T-cell (primary cell): ENCODE results near the gene KDM8. TPM values are rescaled to one million over a fixed set of nuclear protein-coding genes. Genes with fewer than 3 reads are reported as not detected.
"Not testable (repeated sequence)": the region's sequence is repeated elsewhere in the genome, so short reads cannot be mapped to it uniquely, and the experiment has no call there.

ENCODE experiments used
- ATAC-seq, 4 experiments: fragments of 200-7000 bp in 3 of 4; fragments of 150-1000 bp in 1 of 4; cut with Tn5 transposase; replicated peaks in 1 of 4; 1 replicate in 3 of 4; 2 replicates in 1 of 4; pipeline ENCODE4 v1.10.0; 2021; ENCODE audit warnings: moderate library complexity in 3 of 4, mild to moderate bottlenecking in 2 of 4, moderate number of reproducible peaks in 1 of 4
- CTCF ChIA-PET, 2 donors: fragments of 300-600 bp; sonication (Branson Sonifier 250); formaldehyde crosslinking; loops; one replicate each; lab custom pipeline; 2022; ENCODE audit warnings: antibody characterized with exemption in 2 of 2; lab: Charles Lee
- POLR2A ChIA-PET, 2 donors: fragments of 300-600 bp; sonication (Branson Sonifier 250); formaldehyde crosslinking; loops; one replicate each; lab custom pipeline; 2022; ENCODE audit warnings: antibody characterized with exemption in 2 of 2; lab: Charles Lee
- DNase-seq, 35 experiments: peaks; one replicate each; pipeline versions ENCODE4 v3.0.0 to v3.0.0-alpha.2; 2013 to 2023
- H3K27ac ChIP-seq: one replicate; pipeline ENCODE4 v1.5.1; 2013; ENCODE audit warnings: low read length
- H3K27me3 ChIP-seq, 2 experiments: replicated peaks in 1 of 2; 1 replicate in 1 of 2; 2 replicates in 1 of 2; pipeline versions ENCODE4 v1.6.1 to v1.7.0; 2013; ENCODE audit warnings: low read length in 1 of 2, mixed read lengths in 1 of 2; ENCODE audit not compliant: control insufficient read depth in 2 of 2, insufficient read depth in 2 of 2; ENCODE audit errors: extremely low read depth in 1 of 2
- H3K36me3 ChIP-seq, 2 donors: 1 replicate in 1 of 2; 2 replicates in 1 of 2; pipeline versions ENCODE4 v1.6.1 to v1.7.0; 2013; ENCODE audit warnings: low read length in 1 of 2; ENCODE audit not compliant: control insufficient read depth in 2 of 2, insufficient read depth in 1 of 2; ENCODE audit errors: extremely low read depth in 1 of 2
- H3K4me1 ChIP-seq, 2 experiments: 1 replicate in 1 of 2; 2 replicates in 1 of 2; pipeline versions ENCODE4 v1.6.1 to v1.7.0; 2013; ENCODE audit warnings: low read length in 2 of 2, mixed read lengths in 1 of 2; ENCODE audit not compliant: insufficient read depth in 2 of 2, control insufficient read depth in 1 of 2; ENCODE audit errors: extremely low read depth in 1 of 2
- H3K4me3 ChIP-seq, 2 donors: 1 replicate in 1 of 2; 2 replicates in 1 of 2; pipeline versions ENCODE4 v1.5.1 to v1.7.0; 2013; ENCODE audit warnings: mild to moderate bottlenecking in 2 of 2, low read length in 1 of 2, moderate library complexity in 1 of 2; ENCODE audit not compliant: control insufficient read depth in 1 of 2; ENCODE audit errors: extremely low read depth in 1 of 2
- H3K9me3 ChIP-seq: 2 replicates; pipeline ENCODE4 v1.7.0; 2013
- H3K27ac Mint-ChIP-seq, 2 donors: one replicate each; pipeline ENCODE4 v1.8.0; 2020 to 2021; ENCODE audit warnings: mild to moderate bottlenecking in 2 of 2, mixed read lengths in 2 of 2
- H3K27me3 Mint-ChIP-seq, 2 donors: one replicate each; pipeline ENCODE4 v1.8.0; 2021 to 2022; ENCODE audit warnings: mixed read lengths in 2 of 2
- H3K36me3 Mint-ChIP-seq: one replicate; pipeline ENCODE4 v1.8.0; 2021; ENCODE audit warnings: mixed read lengths
- H3K4me1 Mint-ChIP-seq, 3 donors: one replicate each; pipeline ENCODE4 v1.8.0; 2020 to 2022; ENCODE audit warnings: mixed read lengths in 3 of 3, mild to moderate bottlenecking in 1 of 3
- H3K4me3 Mint-ChIP-seq, 3 donors: one replicate each; pipeline ENCODE4 v1.8.0; 2020 to 2022; ENCODE audit warnings: mild to moderate bottlenecking in 3 of 3, mixed read lengths in 3 of 3, moderate library complexity in 3 of 3
- H3K9me3 Mint-ChIP-seq, 3 donors: one replicate each; pipeline ENCODE4 v1.8.0; 2020 to 2022; ENCODE audit warnings: mixed read lengths in 3 of 3
- WGBS: methylation state at CpG from one replicate; pipeline ENCODE4 v1.1.5; 2013; ENCODE audit warnings: missing lambda C conversion rate; ENCODE audit not compliant: insufficient coverage; 5-methylcytosine and 5-hydroxymethylcytosine counted together
- total RNA-seq, 35 experiments: library from RNA in 6 of 35; stranded (reverse) in 6 of 35; fragments of 120-200 nt in 1 of 35; gene quantifications; one replicate each; pipeline versions ENCODE4 v1.2.1 to v1.2.4 and lab custom pipeline; 2013 to 2026

The KDM8 gene
- total RNA-seq, 5 donors from 2014 or later (not counting 1 experiment from before 2014, with no cell fraction given), result 13.4 to 25.6 (median 23.5) TPM

DNA sequence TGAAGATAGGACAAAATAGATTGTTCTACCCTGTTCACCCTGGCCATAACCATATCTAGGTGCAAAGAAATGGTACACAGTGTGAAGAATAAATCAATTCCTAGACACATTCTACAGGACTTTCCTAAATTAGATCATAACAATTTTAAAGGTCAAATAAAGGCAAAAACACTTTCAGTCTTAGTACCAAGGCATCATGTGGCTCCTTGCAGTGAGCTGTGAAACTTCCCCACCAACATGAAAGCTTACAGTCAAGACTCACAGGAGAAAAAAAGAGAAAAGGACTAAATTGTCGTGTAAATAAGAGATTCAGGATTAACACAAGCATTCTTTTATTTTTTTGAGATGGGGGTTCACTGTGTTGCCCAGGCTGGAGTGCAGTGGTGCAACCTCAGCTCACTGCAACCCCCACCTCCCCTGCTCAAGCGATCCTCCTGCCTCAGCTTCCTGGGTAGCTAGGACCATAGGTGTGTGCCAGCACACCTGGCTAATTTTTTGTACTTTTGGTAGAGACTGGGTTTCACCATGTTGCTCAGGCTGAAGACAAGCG lies 51.0 kb downstream of the KDM8 start:
- H3K4me3 Mint-ChIP-seq, result peak overlapping the region in 1 of 3 donors; percentile 27

DNA sequence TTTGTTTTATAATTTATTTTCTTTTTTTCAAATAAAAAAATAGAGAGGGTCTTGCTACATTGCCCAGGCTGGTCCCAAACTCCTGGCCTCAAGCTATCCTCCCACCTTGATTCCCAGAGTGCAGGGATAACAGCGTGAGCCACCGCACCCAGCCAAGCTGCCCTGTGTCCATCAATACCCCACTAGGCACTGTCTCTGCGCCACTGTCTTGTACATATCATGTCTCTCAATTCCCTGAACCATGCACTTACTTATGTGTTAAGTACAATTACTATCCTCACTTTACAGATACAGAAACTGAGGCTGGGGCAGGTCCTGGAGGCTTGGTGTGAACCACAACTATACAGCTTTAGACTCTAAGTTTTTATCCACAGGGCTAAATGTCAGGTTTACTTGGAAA lies 53.5 kb downstream of the KDM8 start:
- H3K4me3 Mint-ChIP-seq, result no peak overlapping the region
- H3K4me3 ChIP-seq, result no peak overlapping the region
- 100% methylated on average over 1 of the region's 3 CpGs for WGBS
- ATAC-seq, result no peak
- peaks cover 73 to 80% (median 75%) of the 10 kb centered on the region in 3 donors for H3K4me1 Mint-ChIP-seq
- no peak for DNase-seq
- no peaks in the 10 kb centered on the region for H3K9me3 ChIP-seq
- no peaks in the 10 kb centered on the region for H3K27me3 Mint-ChIP-seq
- H3K4me1 ChIP-seq, result peaks cover 28 to 30% of the 10 kb centered on the region in 2 experiments
- ChIA-PET CTCF (no interaction called here), POLR2A (interaction anchor here in 1 of 2 donors (0.5 kb wide), 1 partner anchor 21 kb away, joined by 11 read pairs; no protein-coding TSS in a partner anchor)
- no peak overlapping the region for H3K27ac ChIP-seq
- peaks cover 54% of the 10 kb centered on the region for H3K36me3 Mint-ChIP-seq
- peaks cover 0 to 28% of the 10 kb centered on the region in 2 donors for H3K36me3 ChIP-seq
- no peaks in the 10 kb centered on the region for H3K9me3 Mint-ChIP-seq
- no peak overlapping the region for H3K27ac Mint-ChIP-seq
- H3K27me3 ChIP-seq, result no peaks in the 10 kb centered on the region

More for the DNA sequence above, 51.0 kb downstream of the KDM8 start:
- WGBS, result no CpG with 5 or more reads among the region's 3 CpGs
- Histone ChIP-seq H3K9me3 (no peaks in the 10 kb centered on the region), H3K36me3 (peaks cover 0 to 28% of the 10 kb centered on the region in 2 donors), H3K27me3 (no peaks in the 10 kb centered on the region), H3K4me3 (no peak overlapping the region), H3K27ac (peak overlapping the region; percentile 2), H3K4me1 (peaks cover 27 to 30% of the 10 kb centered on the region in 2 experiments)
- Mint-ChIP-seq H3K27me3 (no peaks in the 10 kb centered on the region), H3K27ac (peak overlapping the region; percentile 81 to 90), H3K9me3 (no peaks in the 10 kb centered on the region), H3K4me1 (peaks cover 70 to 81% (median 79%) of the 10 kb centered on the region in 3 donors), H3K36me3 (peaks cover 63% of the 10 kb centered on the region)
- CTCF ChIA-PET, result interaction anchor here in 1 of 2 donors (1.5 to 2.5 kb wide), 2 partner anchors 19 to 75 kb away, joined by 4 to 6 read pairs; no protein-coding TSS in a partner anchor
- ATAC-seq (peak; percentile 52 to 84 (median 56)), DNase-seq (peak in 1 of 35 experiments; percentile 55)
- POLR2A ChIA-PET, result interaction anchor here in 1 of 2 donors (0.5 to 0.7 kb wide), 2 partner anchors 11 to 906 kb away, joined by 3 to 4 read pairs; no protein-coding TSS in a partner anchor

DNA sequence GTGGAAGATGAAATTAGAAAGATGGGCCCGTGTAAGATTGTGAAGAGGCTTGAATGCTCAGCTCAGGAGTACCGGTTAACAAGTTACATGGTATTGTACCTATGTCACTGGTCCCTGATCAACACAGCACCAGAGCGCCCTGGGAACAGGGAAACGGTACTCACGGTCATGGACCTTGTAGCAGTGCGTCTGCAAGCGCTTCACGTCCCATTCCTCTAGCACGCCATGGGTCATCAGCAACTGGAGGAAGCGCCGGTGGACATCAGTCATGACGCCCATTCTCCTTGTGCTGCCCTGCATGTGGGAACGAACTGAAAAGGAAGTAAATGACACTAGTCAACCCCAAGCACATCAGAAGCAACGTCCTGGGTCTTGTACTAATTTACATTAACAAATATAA lies 53.9 kb downstream of the KDM8 start:
- Mint-ChIP-seq H3K4me3 (no peak overlapping the region), H3K9me3 (no peaks in the 10 kb centered on the region), H3K27me3 (no peaks in the 10 kb centered on the region), H3K36me3 (peaks cover 56% of the 10 kb centered on the region), H3K27ac (no peak overlapping the region), H3K4me1 (peaks cover 73 to 80% (median 76%) of the 10 kb centered on the region in 3 donors)
- ATAC-seq, result no peak
- WGBS, result 97% methylated on average over 11 of the region's 14 CpGs
- H3K9me3 ChIP-seq, result no peaks in the 10 kb centered on the region
- H3K27me3 ChIP-seq, result no peaks in the 10 kb centered on the region
- no peak overlapping the region for H3K4me3 ChIP-seq
- CTCF ChIA-PET, result no interaction called here
- H3K36me3 ChIP-seq, result peaks cover 0 to 28% of the 10 kb centered on the region in 2 donors
- peaks cover 25 to 29% of the 10 kb centered on the region in 2 experiments for H3K4me1 ChIP-seq
- POLR2A ChIA-PET, result interaction anchor here in 1 of 2 donors (0.5 kb wide), 1 partner anchor 21 kb away, joined by 11 read pairs; no protein-coding TSS in a partner anchor
- DNase-seq, result no peak
- no peak overlapping the region for H3K27ac ChIP-seq

DNA sequence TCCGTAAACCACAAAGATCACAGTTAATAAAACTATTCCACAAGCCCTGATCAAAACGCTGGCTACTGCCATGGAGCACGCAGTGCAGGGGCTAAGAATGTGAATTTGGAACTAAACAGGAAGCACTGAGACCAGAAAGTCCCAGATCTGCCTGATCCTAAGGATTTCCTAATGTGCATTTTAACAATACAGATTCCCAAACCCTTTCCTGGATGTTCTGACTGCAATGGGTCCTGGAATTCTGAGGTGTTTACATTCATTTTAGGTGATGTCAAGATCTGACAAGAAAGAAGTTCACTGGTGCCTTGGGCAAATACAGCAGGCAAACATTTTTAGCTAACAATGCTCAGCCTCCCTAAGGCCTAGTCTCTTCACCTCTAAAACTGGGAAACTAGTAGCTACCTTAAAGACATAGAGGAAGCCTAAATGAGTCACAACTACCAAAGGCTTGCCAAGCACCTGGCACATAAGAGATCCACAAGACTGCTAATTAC lies 55.0 kb downstream of the KDM8 start:
- Mint-ChIP-seq H3K9me3 (peaks cover 0 to 1% (median 0%) of the 10 kb centered on the region in 3 donors), H3K4me3 (no peak overlapping the region), H3K4me1 (peaks cover 77 to 80% (median 79%) of the 10 kb centered on the region in 3 donors), H3K27me3 (no peaks in the 10 kb centered on the region), H3K36me3 (peaks cover 61% of the 10 kb centered on the region), H3K27ac (peak overlapping the region in 1 of 2 donors; percentile 35)
- H3K27me3 ChIP-seq, result no peaks in the 10 kb centered on the region
- ChIA-PET CTCF (no interaction called here), POLR2A (no interaction called here)
- H3K36me3 ChIP-seq, result peaks cover 0 to 28% of the 10 kb centered on the region in 2 donors
- ATAC-seq (peak in 3 of 4 experiments; percentile 55 to 69 (median 55)), DNase-seq (no peak)
- H3K27ac ChIP-seq, result no peak overlapping the region
- no peaks in the 10 kb centered on the region for H3K9me3 ChIP-seq
- peaks cover 18 to 19% of the 10 kb centered on the region in 2 experiments for H3K4me1 ChIP-seq
- H3K4me3 ChIP-seq, result no peak overlapping the region
- 83% methylated on average over 1 of the region's 3 CpGs for WGBS

DNA sequence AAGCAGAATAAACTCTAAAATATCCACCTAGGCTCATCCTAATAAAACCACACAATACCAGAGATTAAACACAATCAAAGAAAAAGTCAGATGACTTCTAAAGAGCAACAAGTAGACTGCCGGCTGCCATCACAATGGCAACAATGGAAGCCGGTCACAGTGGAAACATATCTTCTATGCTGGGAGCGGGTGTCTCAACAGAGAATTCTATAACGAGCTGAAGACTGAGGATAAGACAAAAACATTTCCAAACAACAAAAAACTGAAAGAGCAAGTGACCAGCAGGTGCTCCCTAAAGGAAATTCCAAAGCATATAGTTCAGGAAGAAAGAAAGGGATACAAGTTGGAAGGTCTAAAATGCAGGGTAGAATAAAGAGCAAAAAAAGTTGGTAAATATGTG lies 56.4 kb downstream of the KDM8 start:
- WGBS, result 100% methylated on average over 2 of the region's 4 CpGs
- Mint-ChIP-seq H3K4me1 (peaks cover 74 to 80% (median 75%) of the 10 kb centered on the region in 3 donors), H3K27me3 (no peaks in the 10 kb centered on the region), H3K27ac (peak overlapping the region in 1 of 2 donors; percentile 28), H3K36me3 (peaks cover 50% of the 10 kb centered on the region), H3K9me3 (peaks cover 0 to 2% (median 0%) of the 10 kb centered on the region in 3 donors), H3K4me3 (no peak overlapping the region)
- Histone ChIP-seq H3K27me3 (no peaks in the 10 kb centered on the region), H3K9me3 (no peaks in the 10 kb centered on the region), H3K36me3 (peaks cover 0 to 26% of the 10 kb centered on the region in 2 donors), H3K4me3 (no peak overlapping the region), H3K27ac (no peak overlapping the region), H3K4me1 (peaks cover 5 to 8% of the 10 kb centered on the region in 2 experiments)
- ChIA-PET POLR2A (no interaction called here), CTCF (interaction anchor here in 1 of 2 donors (0.5 kb wide), 1 partner anchor 198 kb away, joined by 3 read pairs; no protein-coding TSS in a partner anchor)
- DNase-seq (no peak), ATAC-seq (no peak)

DNA sequence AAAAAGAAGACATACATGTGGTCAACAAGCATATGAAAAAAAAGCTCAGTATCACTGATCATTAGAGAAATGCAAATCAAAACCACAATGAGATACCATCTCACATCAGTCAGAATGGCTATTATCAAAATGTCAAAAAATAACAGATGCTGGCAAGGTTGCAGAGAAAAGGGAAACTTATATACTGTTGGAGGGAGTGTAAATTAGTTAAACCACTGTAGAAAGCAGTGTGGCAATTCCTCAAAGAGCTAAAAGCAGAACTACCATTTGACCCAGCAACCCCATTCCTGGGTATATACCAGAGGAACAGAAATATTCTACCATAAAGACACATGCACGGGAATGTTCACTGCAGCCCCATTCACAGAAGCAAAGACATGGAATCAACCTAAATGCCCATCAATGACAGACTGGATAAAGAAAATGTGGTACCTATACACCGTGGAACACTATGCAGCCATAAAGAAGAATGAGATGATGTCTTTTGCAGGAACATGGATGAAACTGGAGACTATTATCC lies 59.6 kb downstream of the KDM8 start:
- Mint-ChIP-seq H3K36me3 (peaks cover 35% of the 10 kb centered on the region), H3K4me1 (peaks cover 70 to 77% (median 72%) of the 10 kb centered on the region in 3 donors), H3K27ac (peak overlapping the region in 1 of 2 donors; percentile 66)
- H3K36me3 ChIP-seq, H3K4me3 ChIP-seq, H3K9me3 ChIP-seq, ATAC-seq, H3K27me3 Mint-ChIP-seq, H3K27ac ChIP-seq, H3K9me3 Mint-ChIP-seq, H3K4me1 ChIP-seq, H3K4me3 Mint-ChIP-seq, POLR2A ChIA-PET, H3K27me3 ChIP-seq, DNase-seq: not testable (repeated sequence)
- CTCF ChIA-PET, result interaction anchor here in 1 of 2 donors (0.9 kb wide), 1 partner anchor 93 kb away, joined by 3 read pairs; no protein-coding TSS in a partner anchor
- no CpG with 5 or more reads among the region's 2 CpGs for WGBS
